Osteocyte (in vitro differentiated cells): ENCODE results near the gene GPD1. TPM values are rescaled to one million over a fixed set of nuclear protein-coding genes. Genes with fewer than 3 reads are reported as not detected.
"Not testable (repeated sequence)": the region's sequence is repeated elsewhere in the genome, so short reads cannot be mapped to it uniquely, and the experiment has no call there.

Experiments used
- DNase-seq: peaks from one replicate; pipeline ENCODE4 v3.0.0; 2021; ENCODE audit warnings: mixed read lengths; ENCODE audit not compliant: unreplicated experiment; ENCODE audit errors: extremely low spot score
- H3K27ac Mint-ChIP-seq: one replicate; pipeline ENCODE4 v1.8.0; 2021; ENCODE audit warnings: mild to moderate bottlenecking, mixed read lengths; ENCODE audit not compliant: unreplicated experiment
- H3K27me3 Mint-ChIP-seq: one replicate; pipeline ENCODE4 v1.8.0; 2021; ENCODE audit warnings: mixed read lengths; ENCODE audit not compliant: unreplicated experiment
- H3K36me3 Mint-ChIP-seq: one replicate; pipeline ENCODE4 v1.8.0; 2021; ENCODE audit warnings: mixed read lengths; ENCODE audit not compliant: unreplicated experiment
- H3K4me1 Mint-ChIP-seq: one replicate; pipeline ENCODE4 v1.8.0; 2021; ENCODE audit warnings: mixed read lengths; ENCODE audit not compliant: unreplicated experiment
- H3K4me3 Mint-ChIP-seq: one replicate; pipeline ENCODE4 v1.8.0; 2021; ENCODE audit warnings: mild to moderate bottlenecking, moderate library complexity, mixed read lengths; ENCODE audit not compliant: unreplicated experiment
- H3K9me3 Mint-ChIP-seq: one replicate; pipeline ENCODE4 v1.8.0; 2021; ENCODE audit warnings: mixed read lengths; ENCODE audit not compliant: unreplicated experiment
- total RNA-seq: library from RNA; stranded (reverse); gene quantifications from 2 replicates; pipeline ENCODE4 v1.2.1, GENCODE V29; 2021
- TF ChIP-seq, protein P1 (sequence below): fragments of 200-600 bp; sonication (generic); IDR thresholded peaks from 2 replicates; pipeline ENCODE4 v1.5.0; 2021; ENCODE audit warnings: antibody characterized with exemption, mild to moderate bottlenecking, moderate library complexity

Gene GPD1
- total RNA-seq, 1 donor from 2014 or later = 0.43 TPM

DNA sequence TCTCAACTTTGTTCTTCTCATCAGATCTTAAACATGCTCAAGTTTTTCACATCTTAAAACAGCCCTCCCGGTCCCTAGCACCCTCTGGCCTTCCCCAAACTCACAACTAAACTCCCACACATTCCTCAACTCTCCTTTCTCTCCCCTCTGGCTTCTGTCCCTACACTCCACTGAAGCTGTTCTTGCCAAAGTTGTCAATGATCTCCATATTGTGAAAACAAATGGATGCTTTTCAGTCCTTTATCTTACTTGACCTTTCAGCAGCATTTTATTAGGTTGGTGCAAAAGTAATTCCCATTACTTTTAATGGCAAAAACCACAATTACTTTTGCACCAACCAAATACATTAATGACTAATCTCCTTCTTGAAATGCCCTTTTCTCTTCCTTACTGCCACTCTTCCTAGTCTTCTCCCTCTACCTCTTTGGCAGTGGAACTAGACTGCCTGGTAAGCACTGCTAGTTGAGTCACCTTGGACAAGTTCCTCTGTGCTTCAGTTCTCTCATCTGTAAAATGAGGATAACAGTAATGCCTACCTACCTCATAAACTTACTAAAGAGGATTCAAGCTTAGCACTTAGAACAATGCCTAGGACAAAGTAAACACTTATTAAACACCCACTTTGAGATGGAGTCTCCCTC is 47.4 kb downstream of the GPD1 start:
- TF ChIP-seq, protein P1, sequence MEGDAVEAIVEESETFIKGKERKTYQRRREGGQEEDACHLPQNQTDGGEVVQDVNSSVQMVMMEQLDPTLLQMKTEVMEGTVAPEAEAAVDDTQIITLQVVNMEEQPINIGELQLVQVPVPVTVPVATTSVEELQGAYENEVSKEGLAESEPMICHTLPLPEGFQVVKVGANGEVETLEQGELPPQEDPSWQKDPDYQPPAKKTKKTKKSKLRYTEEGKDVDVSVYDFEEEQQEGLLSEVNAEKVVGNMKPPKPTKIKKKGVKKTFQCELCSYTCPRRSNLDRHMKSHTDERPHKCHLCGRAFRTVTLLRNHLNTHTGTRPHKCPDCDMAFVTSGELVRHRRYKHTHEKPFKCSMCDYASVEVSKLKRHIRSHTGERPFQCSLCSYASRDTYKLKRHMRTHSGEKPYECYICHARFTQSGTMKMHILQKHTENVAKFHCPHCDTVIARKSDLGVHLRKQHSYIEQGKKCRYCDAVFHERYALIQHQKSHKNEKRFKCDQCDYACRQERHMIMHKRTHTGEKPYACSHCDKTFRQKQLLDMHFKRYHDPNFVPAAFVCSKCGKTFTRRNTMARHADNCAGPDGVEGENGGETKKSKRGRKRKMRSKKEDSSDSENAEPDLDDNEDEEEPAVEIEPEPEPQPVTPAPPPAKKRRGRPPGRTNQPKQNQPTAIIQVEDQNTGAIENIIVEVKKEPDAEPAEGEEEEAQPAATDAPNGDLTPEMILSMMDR = no peak
- Mint-ChIP-seq H3K4me1 (no peaks in the 10 kb centered on the region), H3K9me3 (no peaks in the 10 kb centered on the region), H3K27me3 (no peaks in the 10 kb centered on the region), H3K27ac (peak overlapping the region; percentile 24), H3K36me3 (no peaks in the 10 kb centered on the region), H3K4me3 (no peak overlapping the region)
- DNase-seq = no peak

DNA sequence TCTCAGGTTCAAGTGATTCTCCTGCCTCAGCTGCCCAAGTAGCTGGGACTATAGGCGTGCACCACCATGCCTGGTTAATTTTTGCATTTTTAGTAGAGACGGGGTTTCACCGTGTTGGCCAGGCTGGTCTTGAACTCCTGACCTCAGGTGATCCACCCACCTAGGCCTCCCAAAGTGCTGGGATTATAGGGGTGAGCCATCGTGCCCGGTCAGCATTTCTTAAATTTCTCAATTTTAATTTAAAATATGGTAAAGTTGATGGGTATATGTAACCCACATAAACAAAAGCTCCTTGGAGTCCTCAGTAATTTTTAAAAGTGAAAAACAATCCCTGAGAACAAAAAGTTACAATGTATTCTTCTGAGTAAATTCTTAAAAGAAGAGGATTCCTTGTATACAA is 51.1 kb downstream of the GPD1 start:
- H3K36me3 Mint-ChIP-seq, H3K4me3 Mint-ChIP-seq, DNase-seq, H3K4me1 Mint-ChIP-seq, H3K9me3 Mint-ChIP-seq, H3K27me3 Mint-ChIP-seq, H3K27ac Mint-ChIP-seq: not testable (repeated sequence)

DNA sequence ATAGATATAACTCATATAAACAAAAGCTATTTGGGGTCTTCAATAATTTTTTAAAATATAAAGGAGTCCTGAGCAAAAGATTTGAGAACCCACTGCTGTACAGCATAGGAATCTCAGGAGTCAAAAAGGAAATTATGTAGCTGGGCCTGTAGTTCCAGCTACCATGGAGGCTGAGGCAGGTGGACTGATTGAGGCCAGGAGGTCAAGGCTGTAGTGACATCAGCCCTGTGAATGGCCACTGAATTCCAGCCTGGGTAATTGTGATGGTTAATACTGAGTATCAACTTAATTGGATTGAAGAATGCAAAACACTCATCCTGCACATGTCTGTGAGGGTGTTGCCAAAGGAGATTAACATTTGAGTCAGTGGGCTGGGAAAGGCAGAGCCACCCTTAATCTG is 52.8 kb downstream of the GPD1 start:
- no peaks in the 10 kb centered on the region for H3K9me3 Mint-ChIP-seq
- no peak for DNase-seq
- H3K27ac Mint-ChIP-seq = no peak overlapping the region
- H3K4me1 Mint-ChIP-seq = peaks cover 10% of the 10 kb centered on the region
- H3K27me3 Mint-ChIP-seq = no peaks in the 10 kb centered on the region
- H3K4me3 Mint-ChIP-seq = no peak overlapping the region
- no peaks in the 10 kb centered on the region for H3K36me3 Mint-ChIP-seq
- TF ChIP-seq, protein P1 = no peak

DNA sequence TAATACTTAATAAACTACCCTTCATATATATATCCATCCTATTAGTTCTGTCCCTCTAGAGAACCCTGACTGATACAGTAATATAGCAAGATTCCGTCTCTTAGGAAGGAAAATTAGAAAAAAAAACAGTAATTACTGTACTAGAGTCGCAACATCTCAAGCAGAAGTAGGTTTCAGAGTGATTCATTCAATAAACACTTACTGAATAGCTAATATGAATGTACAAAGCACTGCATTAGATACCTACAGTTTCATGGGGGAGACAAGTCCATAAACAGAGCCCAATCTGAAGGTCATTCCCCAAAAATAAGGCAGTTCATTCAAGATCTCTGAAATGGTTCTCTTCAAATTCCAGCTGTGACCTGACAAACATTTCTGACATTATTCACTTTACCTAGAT is 53.5 kb downstream of the GPD1 start:
- TF ChIP-seq, protein P1 = no peak
- no peak for DNase-seq
- Mint-ChIP-seq H3K4me3 (no peak overlapping the region), H3K36me3 (no peaks in the 10 kb centered on the region), H3K4me1 (peaks cover 10% of the 10 kb centered on the region), H3K27me3 (no peaks in the 10 kb centered on the region), H3K9me3 (no peaks in the 10 kb centered on the region), H3K27ac (peak overlapping the region; percentile 31)

DNA sequence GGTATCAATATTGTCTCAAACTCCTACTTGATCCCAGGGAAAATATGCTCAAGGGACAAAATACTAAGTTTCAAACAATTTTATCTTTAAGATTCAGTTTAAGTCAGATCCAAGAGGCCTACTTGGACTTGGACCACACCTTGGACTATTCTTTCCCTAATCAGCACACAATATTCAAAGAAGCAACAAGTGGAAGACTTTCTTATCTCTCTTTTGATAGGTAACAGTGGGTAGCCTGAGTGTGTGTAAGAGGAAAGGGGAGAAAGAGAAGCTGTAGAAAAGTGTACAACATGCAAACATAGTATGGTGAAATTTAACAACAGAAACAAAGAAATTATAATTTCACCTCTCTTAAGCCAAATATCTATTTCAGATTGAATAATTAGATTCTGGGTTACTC is 56.8 kb downstream of the GPD1 start:
- Mint-ChIP-seq H3K36me3 (no peaks in the 10 kb centered on the region), H3K27ac (no peak overlapping the region), H3K9me3 (no peaks in the 10 kb centered on the region), H3K4me3 (no peak overlapping the region), H3K4me1 (peaks cover 23% of the 10 kb centered on the region), H3K27me3 (no peaks in the 10 kb centered on the region)
- TF ChIP-seq, protein P1 = no peak
- no peak for DNase-seq

Other genes with a start within 250 kb of the GPD1 start
- gene FAIM2, start 200.1 kb upstream of the GPD1 start, total RNA-seq = 1.4 and 1.5 TPM in 2 replicates
- gene AQP2, start 153.3 kb upstream of the GPD1 start, total RNA-seq = not detected in 2 replicates
- 0.24 and 0.46 TPM in 2 replicates for gene AQP5, start 142.1 kb upstream of the GPD1 start, total RNA-seq
- gene AQP6, start 131.1 kb upstream of the GPD1 start, total RNA-seq = not detected in 2 replicates
- gene RACGAP1, start 78.5 kb upstream of the GPD1 start, total RNA-seq = 25.9 and 28.3 TPM in 2 replicates
- gene ASIC1, start 46.4 kb upstream of the GPD1 start, total RNA-seq = 2.1 and 3.0 TPM in 2 replicates
- 61.4 and 66.7 TPM in 2 replicates for gene SMARCD1, start 18.7 kb upstream of the GPD1 start, total RNA-seq
- gene COX14, start 8.2 kb downstream of the GPD1 start, total RNA-seq = 41.5 and 54.9 TPM in 2 replicates
- gene CERS5, start 63.4 kb downstream of the GPD1 start, total RNA-seq = 72.3 and 78.6 TPM in 2 replicates
- 96.6 and 98.5 TPM in 2 replicates for gene LIMA1, start 179.5 kb downstream of the GPD1 start, total RNA-seq